NCI-H1930 (cell line): Measurements from ENCODE around the gene CHPT1.

ENCODE experiments used
- DNase-seq, 2 experiments: peaks; one replicate each; lab custom pipeline; 2025; lab: John Stamatoyannopoulos, UW

CHPT1 gene

DNA sequence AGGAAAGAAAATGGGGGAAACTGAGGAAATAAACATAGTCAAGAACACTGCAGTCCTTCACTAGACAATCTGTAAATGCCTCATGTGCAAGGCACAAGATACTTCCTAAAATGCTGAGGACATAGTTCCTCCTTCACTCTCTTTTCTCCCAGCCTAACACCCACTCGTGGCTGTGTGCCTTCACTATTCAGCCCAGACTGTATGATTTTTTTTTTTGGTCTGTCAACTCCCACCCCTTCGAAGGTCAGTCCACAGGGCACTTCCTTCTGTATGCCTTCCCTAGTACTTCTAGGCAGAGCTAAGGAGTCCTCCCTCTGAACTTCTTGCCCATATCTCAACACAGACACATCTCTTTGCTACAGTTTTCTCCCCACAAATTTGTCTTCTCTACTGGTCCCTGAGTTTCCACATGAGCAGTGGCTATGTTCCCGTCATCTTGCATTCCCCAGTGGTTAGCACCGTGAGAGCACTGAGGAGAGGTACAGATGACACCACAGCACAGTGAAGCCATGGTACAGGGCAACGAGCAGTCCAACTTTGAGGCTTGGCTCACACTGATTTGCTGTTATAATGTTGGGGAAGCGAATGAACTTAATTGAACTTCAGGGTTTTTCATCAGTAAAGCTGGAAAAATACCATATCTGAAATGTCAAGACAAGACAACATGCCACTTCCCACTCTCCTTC, 65.9 kb downstream of the CHPT1 start:
- DNase-seq = no peak

DNA sequence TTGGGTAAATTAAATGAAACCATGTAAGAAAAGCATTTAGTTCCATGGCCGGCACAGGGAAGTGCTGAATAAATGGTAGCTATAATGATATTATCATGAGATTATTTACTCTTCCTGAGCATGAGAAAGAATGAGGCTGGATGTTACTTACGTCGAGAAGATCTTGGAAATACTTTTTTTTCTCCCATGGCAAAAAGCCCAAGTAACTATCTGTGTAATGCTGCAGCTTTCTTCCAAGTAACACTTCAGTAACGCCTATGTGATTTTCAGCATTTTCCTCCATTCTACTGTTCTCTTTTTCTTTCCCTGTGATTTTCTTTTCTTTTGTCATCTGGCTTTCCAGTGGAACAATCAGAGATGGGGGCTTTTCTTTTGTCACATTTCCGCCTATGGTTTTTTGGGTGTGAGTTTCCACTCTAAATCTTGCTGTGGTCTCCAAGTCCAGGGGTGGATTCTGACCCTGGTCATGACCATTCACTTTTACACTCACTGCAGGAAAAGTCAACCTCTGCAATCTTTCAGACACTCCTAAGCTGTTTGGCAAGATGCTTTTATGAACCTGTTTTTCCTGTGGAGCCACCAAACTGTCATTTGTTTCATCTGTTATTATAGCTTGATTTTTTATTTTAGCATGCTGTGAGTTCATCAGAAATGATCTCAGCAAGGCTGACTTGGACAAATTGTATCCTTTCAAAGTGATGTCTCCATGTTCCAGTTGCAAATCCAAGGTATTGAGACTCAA, 66.8 kb downstream of the CHPT1 start:
- DNase-seq = no peak

GRCh38 chr12:101767537-101767936, 70.1 kb downstream of the CHPT1 start:
- DNase-seq = no peak

DNA sequence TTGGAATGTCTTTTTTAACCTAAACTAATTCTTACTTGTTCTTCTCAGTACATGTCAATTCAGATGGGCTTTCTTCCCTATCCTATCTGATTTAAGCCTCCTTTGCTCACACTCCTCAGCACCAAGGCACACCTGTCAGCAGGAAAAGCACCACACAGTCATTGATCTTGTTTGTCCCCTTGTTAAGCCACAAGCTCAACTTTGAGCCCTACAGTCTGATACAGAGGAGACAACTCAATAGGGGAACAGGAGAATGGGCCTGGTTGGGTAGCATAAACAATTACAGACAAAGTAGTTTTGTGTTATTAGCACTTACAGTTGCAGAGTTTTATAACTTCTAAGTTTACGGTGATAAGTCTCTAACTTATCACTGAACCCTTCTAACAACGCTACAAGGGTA, 71.3 kb downstream of the CHPT1 start:
- DNase-seq = no peak

DNA sequence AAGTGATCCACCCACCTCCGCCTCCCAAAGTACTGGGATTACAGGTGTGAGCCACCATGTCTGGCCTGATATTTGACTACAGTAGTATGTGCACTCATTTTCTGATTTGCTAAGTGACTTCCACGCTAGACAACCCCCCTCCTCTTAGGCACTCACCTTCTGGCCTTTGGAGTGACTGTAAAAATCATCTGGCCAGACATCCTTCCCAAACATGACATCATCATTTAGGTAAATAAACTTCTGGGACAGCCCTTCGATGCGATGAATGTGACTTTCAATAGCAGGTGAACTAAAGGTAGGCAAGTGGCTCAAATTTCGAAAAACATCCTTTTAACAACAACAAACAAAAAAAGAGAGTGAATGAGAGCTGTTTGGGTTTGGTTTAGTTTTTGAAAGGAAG, 72.4 kb downstream of the CHPT1 start:
- no peak for DNase-seq

DNA sequence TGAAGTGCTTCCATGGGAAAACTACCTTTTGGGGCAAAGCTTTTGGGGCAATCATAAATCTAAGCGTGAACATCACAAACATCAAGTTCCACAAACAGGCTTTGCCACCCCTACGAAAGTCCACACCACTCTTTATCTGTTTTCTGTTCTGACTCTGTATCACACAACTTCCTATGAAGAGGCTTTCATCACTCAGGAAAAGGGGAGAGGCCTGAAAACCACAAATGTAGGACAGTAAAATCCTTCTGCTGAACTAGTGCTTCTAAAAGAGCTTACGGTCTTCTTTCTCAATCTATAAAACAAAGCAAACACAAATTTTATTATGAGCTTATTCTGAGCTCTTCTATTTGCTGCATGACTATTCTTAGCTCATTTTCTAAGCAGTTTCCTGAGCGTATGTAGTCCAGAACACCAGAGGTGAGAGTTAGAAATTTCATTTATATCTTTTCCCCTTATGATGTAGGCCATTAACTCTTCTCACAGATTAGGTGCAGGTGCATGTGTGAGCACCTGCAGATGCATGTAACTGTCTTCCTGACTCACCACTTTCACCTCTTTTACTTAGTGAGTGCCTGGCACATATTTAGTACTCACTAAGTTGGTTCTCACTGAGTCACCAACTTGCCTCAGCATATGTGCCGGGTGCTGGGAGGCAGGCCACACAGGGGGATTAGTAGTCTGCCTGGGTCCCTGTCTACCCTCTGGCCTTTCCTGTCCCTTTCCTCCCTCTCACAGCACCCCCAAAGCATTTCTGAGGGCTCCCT, 74.8 kb downstream of the CHPT1 start:
- no peak for DNase-seq

- peak; percentile 10 to 32 for DNase-seq
These were observed 76.3 kb downstream of the CHPT1 start for GRCh38 chr12:101773650-101774162.

DNA sequence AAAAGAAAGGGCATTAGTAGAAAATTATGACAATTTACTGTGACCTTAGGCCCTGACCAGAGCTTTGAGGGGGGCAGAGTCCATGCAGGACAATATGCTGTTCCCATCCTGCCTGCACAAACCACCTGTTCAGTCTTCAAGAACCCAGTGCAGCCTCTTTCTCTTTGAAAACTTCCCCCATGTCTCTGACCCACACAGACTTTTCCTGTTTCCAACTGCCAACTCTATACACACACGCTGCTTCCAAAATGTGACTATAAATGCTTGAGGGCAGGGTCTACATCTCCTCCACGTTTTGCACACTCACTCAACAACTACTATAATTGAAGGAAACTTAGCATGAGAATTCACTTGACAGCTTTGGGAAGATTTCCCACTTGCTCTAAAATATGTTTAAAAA, 78.4 kb downstream of the CHPT1 start:
- DNase-seq = no peak

GRCh38 chr12:101777485-101777884, 80.0 kb downstream of the CHPT1 start:
- no peak for DNase-seq

GRCh38 chr12:101777978-101778377, 80.5 kb downstream of the CHPT1 start:
- no peak for DNase-seq
